Gastroesophageal sphincter (tissue), 4 donors: ENCODE results near the gene CHCHD1. TPM values are rescaled to one million over a fixed set of nuclear protein-coding genes. Genes with fewer than 3 reads are reported as not detected.

ENCODE experiments used
- ATAC-seq: fragments of 150-250 bp; one replicate; pipeline ENCODE4 v1.9.1; 2016; ENCODE audit warnings: mild to moderate bottlenecking, moderate library complexity
- H3K27ac ChIP-seq, 4 donors: fragments of 200-600 bp; sonication (generic) in 3 of 4; 1 replicate in 3 of 4; 2 replicates in 1 of 4; pipeline ENCODE4 v1.5.1; 2016 to 2019
- H3K27me3 ChIP-seq: fragments of 200-600 bp; sonication (generic); one replicate; pipeline ENCODE4 v1.5.1; 2019
- H3K36me3 ChIP-seq, 2 donors: fragments of 200-600 bp; sonication (generic); one replicate each; pipeline ENCODE4 v1.5.1; 2019; ENCODE audit warnings: control low read depth in 1 of 2
- H3K4me1 ChIP-seq, 3 donors: fragments of 200-600 bp; sonication (generic); 1 replicate in 2 of 3; 2 replicates in 1 of 3; pipeline ENCODE4 v1.5.1; 2016 to 2019; ENCODE audit warnings: control low read depth in 2 of 3
- H3K4me3 ChIP-seq, 2 donors: fragments of 200-600 bp; sonication (generic); one replicate each; pipeline ENCODE4 v1.5.1; 2019; ENCODE audit warnings: mild to moderate bottlenecking in 1 of 2, moderate library complexity in 1 of 2
- H3K9me3 ChIP-seq, 3 donors: fragments of 200-600 bp; sonication (generic); one replicate each; pipeline ENCODE4 v1.5.1; 2017 to 2019; ENCODE audit warnings: control low read depth in 2 of 3
- EP300 ChIP-seq: sonication (generic); formaldehyde crosslinking; IDR thresholded peaks from one replicate; pipeline ENCODE4 v1.6.1; 2017; ENCODE audit warnings: antibody characterized with exemption, mild to moderate bottlenecking
- POLR2A ChIP-seq, 2 donors: fragments of 450-650 bp; IDR thresholded peaks; one replicate each; pipeline ENCODE4 v1.6.1; 2017; ENCODE audit warnings: antibody characterized with exemption in 2 of 2, mild to moderate bottlenecking in 2 of 2, moderate library complexity in 1 of 2
- POLR2AphosphoS5 ChIP-seq: sonication (generic); formaldehyde crosslinking; IDR thresholded peaks from one replicate; pipeline ENCODE4 v1.6.1; 2017; ENCODE audit warnings: antibody characterized with exemption
- WGBS, 2 donors: methylation state at CpG; one replicate each; pipeline ENCODE4 v1.1.5; 2018; ENCODE audit warnings: low coverage in 1 of 2; 5-methylcytosine and 5-hydroxymethylcytosine counted together
- total RNA-seq, 4 donors: library from RNA; depleted of rRNA; stranded (reverse); fragments of >200 nt; gene quantifications; one replicate each; pipeline ENCODE4 v1.1.0, GENCODE V29; 2016
- TF ChIP-seq, protein P1 (sequence below), 4 experiments: fragments of 200-600 bp in 2 of 4; fragments of 450-650 bp in 2 of 4; sonication (generic) in 1 of 4; IDR thresholded peaks; one replicate each; pipeline ENCODE4 v1.5.1; 2017 to 2019; ENCODE audit warnings: antibody characterized with exemption in 4 of 4, mild to moderate bottlenecking in 2 of 4, moderate library complexity in 2 of 4

Gene CHCHD1
- total RNA-seq, 4 donors from 2014 or later = 19.9 to 29.5 (median 21.4) TPM

- 51 to 75% methylated on average over 2 to 7 of the region's 9 CpGs for WGBS, 2 donors
- H3K36me3 ChIP-seq = peaks cover 0 to 100% of the 10 kb centered on the region in 2 donors
These were observed 18.2 kb downstream of the CHCHD1 start for GRCh38 chr10:73799899-73800559.

GRCh38 chr10:73800560-73801252, 18.9 kb downstream of the CHCHD1 start:
- TF ChIP-seq POLR2A (IDR thresholded peaks at IDR 0.05) (no peak), POLR2AphosphoS5 (no peak), EP300 (no peak)
- TF ChIP-seq, protein P1, sequence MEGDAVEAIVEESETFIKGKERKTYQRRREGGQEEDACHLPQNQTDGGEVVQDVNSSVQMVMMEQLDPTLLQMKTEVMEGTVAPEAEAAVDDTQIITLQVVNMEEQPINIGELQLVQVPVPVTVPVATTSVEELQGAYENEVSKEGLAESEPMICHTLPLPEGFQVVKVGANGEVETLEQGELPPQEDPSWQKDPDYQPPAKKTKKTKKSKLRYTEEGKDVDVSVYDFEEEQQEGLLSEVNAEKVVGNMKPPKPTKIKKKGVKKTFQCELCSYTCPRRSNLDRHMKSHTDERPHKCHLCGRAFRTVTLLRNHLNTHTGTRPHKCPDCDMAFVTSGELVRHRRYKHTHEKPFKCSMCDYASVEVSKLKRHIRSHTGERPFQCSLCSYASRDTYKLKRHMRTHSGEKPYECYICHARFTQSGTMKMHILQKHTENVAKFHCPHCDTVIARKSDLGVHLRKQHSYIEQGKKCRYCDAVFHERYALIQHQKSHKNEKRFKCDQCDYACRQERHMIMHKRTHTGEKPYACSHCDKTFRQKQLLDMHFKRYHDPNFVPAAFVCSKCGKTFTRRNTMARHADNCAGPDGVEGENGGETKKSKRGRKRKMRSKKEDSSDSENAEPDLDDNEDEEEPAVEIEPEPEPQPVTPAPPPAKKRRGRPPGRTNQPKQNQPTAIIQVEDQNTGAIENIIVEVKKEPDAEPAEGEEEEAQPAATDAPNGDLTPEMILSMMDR (IDR thresholded peaks at IDR 0.05) = no peak
- Histone ChIP-seq H3K4me1 (no peaks in the 10 kb centered on the region), H3K36me3 (peaks cover 0 to 100% of the 10 kb centered on the region in 2 donors), H3K27me3 (no peaks in the 10 kb centered on the region), H3K9me3 (no peaks in the 10 kb centered on the region), H3K27ac (no peak overlapping the region), H3K4me3 (no peak overlapping the region)
- ATAC-seq = no peak
- no CpG with 5 or more reads among the region's 20 CpGs for WGBS, 2 donors

More at GRCh38 chr10:73799899-73800559, 18.2 kb downstream of the CHCHD1 start:
- no peaks in the 10 kb centered on the region for H3K27me3 ChIP-seq
- H3K4me1 ChIP-seq = no peaks in the 10 kb centered on the region
- H3K9me3 ChIP-seq = no peaks in the 10 kb centered on the region
- no peak overlapping the region for H3K4me3 ChIP-seq
- no peak overlapping the region for H3K27ac ChIP-seq
- ATAC-seq = no peak
- TF ChIP-seq, protein P1 (IDR thresholded peaks at IDR 0.05) = no peak

DNA sequence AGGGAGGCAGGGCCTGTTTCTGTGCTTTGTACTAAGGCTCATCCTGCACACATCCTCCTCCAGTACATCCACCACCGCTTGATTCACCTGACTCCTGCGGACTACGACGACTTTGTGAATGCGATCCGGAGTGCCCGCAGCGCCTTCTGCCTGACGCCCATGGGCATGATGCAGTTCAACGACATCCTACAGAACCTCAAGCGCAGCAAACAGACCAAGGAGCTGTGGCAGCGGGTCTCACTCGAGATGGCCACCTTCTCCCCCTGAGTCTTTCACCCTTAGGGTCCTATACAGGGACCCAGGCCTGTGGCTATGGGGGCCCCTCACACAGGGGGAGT, 19.4 kb downstream of the CHCHD1 start:
- no peak for ATAC-seq
- TF ChIP-seq EP300 (no peak), POLR2A (IDR thresholded peaks at IDR 0.05) (no peak), POLR2AphosphoS5 (no peak)
- TF ChIP-seq, protein P1 (IDR thresholded peaks at IDR 0.05) = no peak
- no peak overlapping the region for H3K27ac ChIP-seq
- peaks cover 0 to 100% of the 10 kb centered on the region in 2 donors for H3K36me3 ChIP-seq
- peaks cover 0 to 2% (median 0%) of the 10 kb centered on the region in 3 donors for H3K4me1 ChIP-seq
- H3K9me3 ChIP-seq = no peaks in the 10 kb centered on the region
- no CpG with 5 or more reads among the region's 13 CpGs for WGBS, 2 donors
- H3K27me3 ChIP-seq = no peaks in the 10 kb centered on the region
- no peak overlapping the region for H3K4me3 ChIP-seq

DNA sequence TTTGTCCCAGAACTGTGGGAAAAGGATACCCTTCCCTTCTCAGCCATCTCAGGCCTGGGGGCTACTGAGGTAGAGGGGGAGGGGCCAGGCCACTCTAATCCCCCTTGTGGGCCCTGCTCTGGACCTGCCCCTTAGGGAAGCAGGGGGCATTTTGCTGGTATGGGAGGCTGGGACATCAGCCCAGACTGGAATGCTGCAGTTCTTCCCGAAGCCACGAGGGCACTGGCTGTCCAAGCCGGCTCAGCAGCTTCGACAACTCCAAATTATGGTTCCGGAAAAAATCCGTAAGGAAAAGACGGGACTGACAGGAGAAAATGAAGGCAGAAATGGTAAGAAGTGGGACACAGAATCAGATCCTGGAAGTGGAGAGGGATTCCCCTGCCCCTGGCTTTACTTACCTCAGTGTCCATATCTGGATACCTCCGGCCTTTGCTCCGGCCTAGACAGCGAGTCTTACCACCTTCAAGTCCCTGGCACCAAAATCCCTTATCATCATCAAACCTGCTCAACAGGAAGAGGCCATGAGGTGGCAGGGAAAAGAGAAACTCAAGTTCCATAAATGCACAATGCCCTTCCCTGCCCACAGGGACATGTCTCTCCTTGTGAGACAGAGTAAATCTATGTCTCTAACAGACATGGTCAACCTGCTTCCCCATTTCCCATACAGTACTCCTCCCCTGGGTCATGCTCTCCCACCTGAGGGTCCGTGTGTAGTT, 20.6 kb downstream of the CHCHD1 start:
- no peak for ATAC-seq
- Histone ChIP-seq H3K4me1 (peaks cover 0 to 14% (median 3%) of the 10 kb centered on the region in 3 donors), H3K4me3 (no peak overlapping the region), H3K36me3 (peaks cover 0 to 100% of the 10 kb centered on the region in 2 donors), H3K27ac (no peak overlapping the region), H3K9me3 (no peaks in the 10 kb centered on the region), H3K27me3 (no peaks in the 10 kb centered on the region)
- TF ChIP-seq POLR2AphosphoS5 (peak; percentile 4), POLR2A (IDR thresholded peaks at IDR 0.05) (no peak)
- TF ChIP-seq, protein P1 (IDR thresholded peaks at IDR 0.05) = no peak
- WGBS, 2 donors = 78 to 79% methylated on average over 6 to 7 of the region's 11 CpGs
